ENCODE results near the gene B4GALNT3.

B4GALNT3 gene

DNA sequence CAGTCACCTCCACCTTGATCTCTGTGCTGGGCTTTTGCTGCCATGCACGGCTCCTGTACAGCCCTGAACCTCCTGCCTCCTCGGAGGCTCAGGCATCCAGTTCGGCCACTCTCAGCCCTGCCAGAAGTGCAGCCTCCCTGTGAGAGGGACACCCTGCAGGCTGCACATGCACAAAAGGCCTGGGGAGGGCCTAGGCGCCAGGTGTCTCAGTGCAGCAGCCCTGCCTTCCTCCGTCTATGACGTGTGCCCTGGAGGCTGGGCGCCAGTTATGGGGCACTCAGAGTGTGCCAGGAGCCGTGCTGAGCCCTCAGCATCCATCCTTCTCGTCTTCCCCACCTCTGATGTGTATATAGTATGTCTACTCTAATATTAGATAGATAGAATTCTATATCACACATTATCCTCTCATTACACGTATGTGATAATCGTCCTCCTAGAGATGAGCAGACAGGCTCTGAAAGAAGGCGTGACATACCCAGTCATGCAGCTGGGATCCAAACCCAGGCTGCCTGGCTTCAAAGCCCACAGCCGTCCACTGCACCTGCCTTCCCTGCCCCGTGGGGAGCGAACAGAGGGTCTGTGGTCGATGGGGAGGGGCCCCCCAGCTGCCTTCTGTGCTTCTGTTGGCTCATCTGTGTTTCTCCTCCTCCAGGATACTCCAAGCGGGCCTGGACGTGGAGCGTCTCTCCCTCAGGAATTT, 101.1 kb downstream of the B4GALNT3 start:
- no peak overlapping the region for H3K27ac Mint-ChIP-seq
- TF ChIP-seq, protein P1, sequence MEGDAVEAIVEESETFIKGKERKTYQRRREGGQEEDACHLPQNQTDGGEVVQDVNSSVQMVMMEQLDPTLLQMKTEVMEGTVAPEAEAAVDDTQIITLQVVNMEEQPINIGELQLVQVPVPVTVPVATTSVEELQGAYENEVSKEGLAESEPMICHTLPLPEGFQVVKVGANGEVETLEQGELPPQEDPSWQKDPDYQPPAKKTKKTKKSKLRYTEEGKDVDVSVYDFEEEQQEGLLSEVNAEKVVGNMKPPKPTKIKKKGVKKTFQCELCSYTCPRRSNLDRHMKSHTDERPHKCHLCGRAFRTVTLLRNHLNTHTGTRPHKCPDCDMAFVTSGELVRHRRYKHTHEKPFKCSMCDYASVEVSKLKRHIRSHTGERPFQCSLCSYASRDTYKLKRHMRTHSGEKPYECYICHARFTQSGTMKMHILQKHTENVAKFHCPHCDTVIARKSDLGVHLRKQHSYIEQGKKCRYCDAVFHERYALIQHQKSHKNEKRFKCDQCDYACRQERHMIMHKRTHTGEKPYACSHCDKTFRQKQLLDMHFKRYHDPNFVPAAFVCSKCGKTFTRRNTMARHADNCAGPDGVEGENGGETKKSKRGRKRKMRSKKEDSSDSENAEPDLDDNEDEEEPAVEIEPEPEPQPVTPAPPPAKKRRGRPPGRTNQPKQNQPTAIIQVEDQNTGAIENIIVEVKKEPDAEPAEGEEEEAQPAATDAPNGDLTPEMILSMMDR (IDR thresholded peaks at IDR 0.05): no peak
- DNase-seq: no peak
- H3K27me3 Mint-ChIP-seq (ENCODE audit: low read depth, poor library complexity): peaks cover 15% of the 10 kb centered on the region
- H3K36me3 Mint-ChIP-seq (ENCODE audit: low read depth): no peaks in the 10 kb centered on the region
- H3K4me1 Mint-ChIP-seq: peaks cover 18% of the 10 kb centered on the region
- H3K9me3 Mint-ChIP-seq: no peaks in the 10 kb centered on the region
- H3K4me3 Mint-ChIP-seq: no peak overlapping the region

DNA sequence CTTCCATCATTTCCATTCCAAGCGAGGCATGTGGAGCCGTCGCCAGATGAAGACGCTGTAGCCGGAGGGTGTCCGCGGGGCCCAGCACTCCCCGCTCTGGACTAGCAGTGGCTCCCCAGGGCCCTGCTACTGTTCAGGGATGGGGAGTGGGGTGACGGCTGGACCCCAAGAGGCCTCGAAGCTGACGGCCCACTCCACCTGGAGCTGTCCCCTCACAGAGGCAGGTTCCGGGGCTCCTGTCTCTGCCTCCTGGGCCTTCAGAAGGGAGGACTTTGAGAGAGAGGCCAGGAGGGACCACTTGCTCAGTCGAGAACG, 101.6 kb downstream of the B4GALNT3 start:
- no peaks in the 10 kb centered on the region for H3K36me3 Mint-ChIP-seq (ENCODE audit: low read depth)
- no peak for DNase-seq
- no peaks in the 10 kb centered on the region for H3K9me3 Mint-ChIP-seq
- no peak overlapping the region for H3K4me3 Mint-ChIP-seq
- no peak overlapping the region for H3K27ac Mint-ChIP-seq
- TF ChIP-seq, protein P1 (IDR thresholded peaks at IDR 0.05): no peak
- H3K27me3 Mint-ChIP-seq (ENCODE audit: low read depth, poor library complexity): peaks cover 11% of the 10 kb centered on the region
- H3K4me1 Mint-ChIP-seq: peaks cover 18% of the 10 kb centered on the region

DNA sequence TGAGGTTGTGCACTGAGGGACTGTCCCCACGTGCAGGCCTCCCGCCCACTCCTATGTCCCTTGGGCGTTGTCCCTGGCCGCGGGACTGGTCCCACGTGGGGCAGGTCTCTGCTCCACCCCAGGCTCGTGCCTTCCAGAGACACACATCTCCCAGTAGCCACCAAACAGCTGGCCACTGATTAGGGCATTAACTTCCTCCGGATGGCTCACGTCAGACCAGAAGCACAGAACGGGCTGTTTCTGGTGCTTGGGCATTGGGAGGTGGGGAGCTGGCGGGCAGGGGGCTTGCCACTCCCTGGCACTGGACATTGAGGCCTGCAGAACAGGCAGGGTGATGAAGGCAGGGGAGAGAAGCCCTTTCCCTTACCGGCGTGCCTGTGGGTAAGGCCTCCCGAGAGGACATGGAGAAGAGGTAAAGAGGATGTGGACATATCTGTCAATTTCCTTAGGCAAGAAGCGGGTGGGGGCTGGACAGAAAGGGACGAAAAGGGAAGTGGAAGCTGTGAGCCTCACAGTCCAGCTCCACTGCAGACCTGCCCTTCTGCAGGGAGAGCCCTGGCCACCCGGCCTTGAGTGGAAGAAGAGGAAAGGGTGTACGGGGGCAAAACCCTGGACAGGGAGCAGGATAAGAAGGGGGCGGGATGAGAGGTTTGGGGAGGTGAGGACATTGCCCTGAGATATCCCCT, 102.3 kb downstream of the B4GALNT3 start:
- H3K4me1 Mint-ChIP-seq: peaks cover 18% of the 10 kb centered on the region
- no peak overlapping the region for H3K27ac Mint-ChIP-seq
- DNase-seq: no peak
- no peaks in the 10 kb centered on the region for H3K36me3 Mint-ChIP-seq (ENCODE audit: low read depth)
- TF ChIP-seq, protein P1 (IDR thresholded peaks at IDR 0.05): no peak
- no peak overlapping the region for H3K4me3 Mint-ChIP-seq
- peaks cover 8% of the 10 kb centered on the region for H3K27me3 Mint-ChIP-seq (ENCODE audit: low read depth, poor library complexity)
- no peaks in the 10 kb centered on the region for H3K9me3 Mint-ChIP-seq

DNA sequence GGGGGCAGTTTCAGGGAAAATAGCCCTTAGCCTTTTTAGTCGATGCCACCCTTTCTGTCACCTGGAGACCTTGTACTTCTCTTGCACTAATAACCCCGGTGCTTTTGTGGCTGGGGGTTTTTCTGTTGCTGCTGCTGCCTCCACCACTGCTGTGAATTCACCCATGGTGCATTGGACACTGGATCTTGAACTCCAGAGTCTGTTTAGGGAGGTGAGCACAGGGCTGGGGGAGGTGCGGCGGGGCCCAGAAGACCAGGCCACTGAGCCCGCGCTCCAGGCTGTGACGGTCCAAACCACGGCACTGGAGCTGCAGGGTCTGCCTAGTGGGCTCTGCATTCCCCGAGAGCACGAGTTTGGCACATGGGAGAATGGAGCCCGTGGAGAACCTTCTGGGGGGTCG, 102.9 kb downstream of the B4GALNT3 start:
- no peak overlapping the region for H3K4me3 Mint-ChIP-seq
- peaks cover 18% of the 10 kb centered on the region for H3K4me1 Mint-ChIP-seq
- TF ChIP-seq, protein P1 (IDR thresholded peaks at IDR 0.05): no peak
- peaks cover 8% of the 10 kb centered on the region for H3K27me3 Mint-ChIP-seq (ENCODE audit: low read depth, poor library complexity)
- H3K27ac Mint-ChIP-seq: no peak overlapping the region
- DNase-seq: no peak
- no peaks in the 10 kb centered on the region for H3K9me3 Mint-ChIP-seq
- no peaks in the 10 kb centered on the region for H3K36me3 Mint-ChIP-seq (ENCODE audit: low read depth)

DNA sequence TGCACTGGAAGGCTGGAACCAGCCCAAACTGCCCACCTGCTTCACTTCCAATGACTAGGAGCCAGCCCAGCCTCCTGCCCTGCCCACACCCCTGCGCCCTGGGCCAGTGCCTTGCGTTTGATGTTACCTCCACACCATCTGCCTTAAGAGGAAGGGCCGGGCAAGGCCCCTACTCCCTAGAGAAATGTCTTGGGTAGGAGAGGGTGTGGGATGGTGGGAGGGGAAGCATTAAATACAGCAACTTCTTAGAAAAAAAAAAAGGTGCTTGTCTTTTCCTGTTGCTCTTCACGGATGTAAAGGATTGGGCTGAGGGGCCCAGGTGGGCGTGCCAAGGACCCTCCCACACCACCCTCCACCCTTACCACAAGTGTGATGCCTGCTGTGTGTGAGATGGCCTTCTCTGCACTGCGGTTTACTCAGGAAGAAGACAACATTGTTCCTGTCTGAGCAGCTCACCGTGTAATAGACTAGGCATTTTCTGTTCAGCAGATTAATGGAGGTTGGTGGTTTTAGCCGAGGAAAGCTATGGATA, 103.6 kb downstream of the B4GALNT3 start:
- Mint-ChIP-seq H3K36me3 (ENCODE audit: low read depth) (no peaks in the 10 kb centered on the region), H3K4me1 (peaks cover 18% of the 10 kb centered on the region), H3K9me3 (no peaks in the 10 kb centered on the region), H3K27me3 (ENCODE audit: low read depth, poor library complexity) (peaks cover 6% of the 10 kb centered on the region), H3K4me3 (no peak overlapping the region), H3K27ac (peak overlapping the region; percentile 22)
- TF ChIP-seq, protein P1 (IDR thresholded peaks at IDR 0.05): no peak
- DNase-seq: no peak

All from nephron progenitor cell (in vitro differentiated cells).